HEK293 (cell line): ENCODE measurements around the gene MRPS27.
A peak's percentile ranks its signal among the peaks of the same experiment; 100 is the strongest.

Source experiments
- CTCF ChIA-PET: fragments of 350-600 bp; formaldehyde crosslinking; extraction: SDS; loops from one replicate; lab custom pipeline; 2021; ENCODE audit warnings: antibody characterized with exemption; lab: Yijun Ruan, JAX
- POLR2A ChIA-PET: fragments of 300-600 bp; formaldehyde crosslinking; extraction: SDS; loops from one replicate; lab custom pipeline; 2020; ENCODE audit warnings: antibody characterized with exemption, inconsistent platforms; lab: Yijun Ruan, JAX
- H3K27ac ChIP-seq: fragments of 200-500 bp; sonication (Bioruptor generic); 2 replicates; pipeline ENCODE4 v1.5.1; 2014; ENCODE audit warnings: low read depth, low read length, control low read depth, inconsistent platforms; ENCODE audit errors: extremely low read depth
- H3K36me3 ChIP-seq, 2 experiments: fragments of 200-500 bp in 1 of 2; sonication (Bioruptor generic) in 1 of 2; 1 replicate in 1 of 2; 2 replicates in 1 of 2; pipeline ENCODE4 v1.5.1; 2014 to 2017; ENCODE audit warnings: inconsistent platforms in 2 of 2, low read length in 2 of 2; ENCODE audit not compliant: control insufficient read depth in 2 of 2, insufficient read depth in 1 of 2
- H3K4me1 ChIP-seq: fragments of 200-500 bp; sonication (Bioruptor generic); 2 replicates; pipeline ENCODE4 v1.5.1; 2014; ENCODE audit warnings: mild to moderate bottlenecking, low read length, inconsistent platforms; ENCODE audit not compliant: control insufficient read depth, insufficient read depth
- H3K4me3 ChIP-seq: 2 replicates; pipeline ENCODE4 v1.5.1; 2011; ENCODE audit warnings: low read depth, mild to moderate bottlenecking, control low read depth, low read length, moderate library complexity
- H3K9me3 ChIP-seq: fragments of 200-500 bp; sonication (Bioruptor generic); 2 replicates; pipeline ENCODE4 v1.5.1; 2014; ENCODE audit warnings: low read depth, low read length, inconsistent platforms; ENCODE audit not compliant: control insufficient read depth, insufficient read depth
- GFI1B ChIP-seq: fragments of 450-650 bp; formaldehyde crosslinking; IDR thresholded peaks from 2 replicates; pipeline ENCODE4 v1.5.1; 2016; ENCODE audit warnings: missing biosample characterization, missing genetic modification characterization
- GLIS2 ChIP-seq: fragments of 450-650 bp; formaldehyde crosslinking; IDR thresholded peaks from 2 replicates; pipeline ENCODE4 v1.5.1; 2016; ENCODE audit warnings: missing biosample characterization, missing genetic modification characterization
- INSM2 ChIP-seq: fragments of 450-650 bp; formaldehyde crosslinking; IDR thresholded peaks from 2 replicates; pipeline ENCODE4 v1.5.1; 2016; ENCODE audit warnings: missing biosample characterization, missing genetic modification characterization
- KLF1 ChIP-seq: fragments of 450-650 bp; formaldehyde crosslinking; IDR thresholded peaks from 2 replicates; pipeline ENCODE4 v1.5.1; 2016; ENCODE audit warnings: missing biosample characterization, missing genetic modification characterization
- ZBTB7A ChIP-seq: fragments of 450-650 bp; formaldehyde crosslinking; IDR thresholded peaks from 2 replicates; pipeline ENCODE4 v1.5.1; 2016; ENCODE audit warnings: low read depth, missing biosample characterization, missing genetic modification characterization
- ZFP3 ChIP-seq: fragments of 450-650 bp; formaldehyde crosslinking; IDR thresholded peaks from 2 replicates; pipeline ENCODE4 v1.5.1; 2016; ENCODE audit warnings: low read depth, missing biosample characterization, missing genetic modification characterization
- ZFP69B ChIP-seq: fragments of 450-650 bp; formaldehyde crosslinking; IDR thresholded peaks from 2 replicates; pipeline ENCODE4 v1.5.1; 2016; ENCODE audit warnings: missing biosample characterization, missing genetic modification characterization
- ZNF112 ChIP-seq: fragments of 450-650 bp; formaldehyde crosslinking; IDR thresholded peaks from 2 replicates; pipeline ENCODE4 v1.5.0; 2017; ENCODE audit warnings: missing biosample characterization, missing genetic modification characterization
- ZNF114 ChIP-seq: fragments of 450-650 bp; formaldehyde crosslinking; IDR thresholded peaks from 2 replicates; pipeline ENCODE4 v1.5.0; 2017; ENCODE audit warnings: missing biosample characterization, missing genetic modification characterization
- ZNF155 ChIP-seq: fragments of 450-650 bp; formaldehyde crosslinking; IDR thresholded peaks from 2 replicates; pipeline ENCODE4 v1.5.1; 2016; ENCODE audit warnings: missing biosample characterization, missing genetic modification characterization
- ZNF2 ChIP-seq: fragments of 450-650 bp; formaldehyde crosslinking; IDR thresholded peaks from 2 replicates; pipeline ENCODE4 v1.5.1; 2016; ENCODE audit warnings: missing biosample characterization, missing genetic modification characterization
- ZNF26 ChIP-seq: fragments of 450-650 bp; formaldehyde crosslinking; IDR thresholded peaks from 2 replicates; pipeline ENCODE4 v1.5.1; 2016; ENCODE audit warnings: missing biosample characterization, missing genetic modification characterization
- ZNF48 ChIP-seq: fragments of 450-650 bp; formaldehyde crosslinking; IDR thresholded peaks from 2 replicates; pipeline ENCODE4 v1.5.1; 2016; ENCODE audit warnings: missing biosample characterization, missing genetic modification characterization
- ZNF513 ChIP-seq: fragments of 450-650 bp; IDR thresholded peaks from 2 replicates; pipeline ENCODE4 v1.5.1; 2018; ENCODE audit warnings: missing biosample characterization, missing genetic modification characterization
- ZNF549 ChIP-seq: fragments of 450-650 bp; IDR thresholded peaks from 2 replicates; pipeline ENCODE4 v1.5.1; 2018; ENCODE audit warnings: missing biosample characterization, missing genetic modification characterization, mild to moderate bottlenecking, inconsistent platforms, moderate library complexity
- ZNF560 ChIP-seq: fragments of 450-650 bp; formaldehyde crosslinking; IDR thresholded peaks from 2 replicates; pipeline ENCODE4 v1.5.1; 2017; ENCODE audit warnings: missing biosample characterization, missing genetic modification characterization, borderline replicate concordance
- ZNF792 ChIP-seq: fragments of 450-650 bp; formaldehyde crosslinking; IDR thresholded peaks from 2 replicates; pipeline ENCODE4 v1.5.1; 2016; ENCODE audit warnings: missing biosample characterization, missing genetic modification characterization
- ZNF843 ChIP-seq: fragments of 450-650 bp; formaldehyde crosslinking; IDR thresholded peaks from 2 replicates; pipeline ENCODE4 v1.5.1; 2016; ENCODE audit warnings: missing biosample characterization, missing genetic modification characterization
- ZSCAN18 ChIP-seq: fragments of 450-650 bp; formaldehyde crosslinking; IDR thresholded peaks from 2 replicates; pipeline ENCODE4 v1.5.1; 2016; ENCODE audit warnings: missing biosample characterization, missing genetic modification characterization
- TF ChIP-seq, protein P1 (sequence below): fragments of 450-650 bp; formaldehyde crosslinking; IDR thresholded peaks from 2 replicates; pipeline ENCODE4 v1.5.1; 2017; ENCODE audit warnings: missing biosample characterization, missing genetic modification characterization
- TF ChIP-seq, protein P2 (sequence below): fragments of 450-650 bp; formaldehyde crosslinking; IDR thresholded peaks from 2 replicates; pipeline ENCODE4 v1.5.1; 2017; ENCODE audit warnings: missing biosample characterization, mild to moderate bottlenecking, missing genetic modification characterization, moderate library complexity

Gene MRPS27

DNA sequence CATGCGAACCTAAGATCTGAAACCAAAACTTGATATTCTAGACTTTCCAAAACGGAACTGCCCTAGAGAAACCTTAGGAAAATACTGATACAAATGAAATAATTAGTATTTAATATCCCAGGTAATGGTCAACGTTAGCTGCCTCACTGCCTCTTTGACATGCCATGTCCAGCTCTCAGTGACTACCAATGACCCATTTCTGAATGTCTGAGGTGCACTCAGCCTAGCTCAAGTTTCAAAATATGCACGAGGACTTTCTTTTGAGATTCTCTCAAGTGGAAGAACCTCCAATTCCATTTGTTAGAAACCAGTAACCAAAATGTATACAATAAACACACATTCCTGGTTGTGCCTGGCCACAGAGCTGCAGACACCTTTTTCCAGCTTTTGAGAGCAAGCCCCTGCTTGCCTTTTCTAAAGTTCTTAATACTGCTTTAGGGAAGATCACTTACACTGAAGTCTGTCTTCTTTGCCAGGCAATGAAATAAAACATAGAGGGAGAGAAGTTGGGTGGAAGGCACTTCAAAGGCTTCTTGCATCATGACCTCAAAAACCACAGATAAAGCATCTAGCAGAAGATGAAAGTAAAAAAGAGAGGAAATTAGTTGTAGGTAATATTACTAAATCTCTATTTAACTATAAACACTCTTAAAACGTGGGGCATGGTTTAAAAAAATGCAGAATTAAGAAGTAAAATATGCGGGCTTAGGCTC lies 87.9 kb downstream of the MRPS27 start:
- H3K4me3 ChIP-seq = no peak overlapping the region
- H3K27ac ChIP-seq = no peak overlapping the region
- peaks cover 4 to 55% of the 10 kb centered on the region in 2 experiments for H3K36me3 ChIP-seq
- 0 out of 2 replicates have a peak, but pooled peaks cover 3% of the 10 kb centered on the region for H3K4me1 ChIP-seq
- no peaks in the 10 kb centered on the region for H3K9me3 ChIP-seq
- ChIA-PET CTCF (no interaction called here), POLR2A (no interaction called here)
- TF ChIP-seq, protein P1, sequence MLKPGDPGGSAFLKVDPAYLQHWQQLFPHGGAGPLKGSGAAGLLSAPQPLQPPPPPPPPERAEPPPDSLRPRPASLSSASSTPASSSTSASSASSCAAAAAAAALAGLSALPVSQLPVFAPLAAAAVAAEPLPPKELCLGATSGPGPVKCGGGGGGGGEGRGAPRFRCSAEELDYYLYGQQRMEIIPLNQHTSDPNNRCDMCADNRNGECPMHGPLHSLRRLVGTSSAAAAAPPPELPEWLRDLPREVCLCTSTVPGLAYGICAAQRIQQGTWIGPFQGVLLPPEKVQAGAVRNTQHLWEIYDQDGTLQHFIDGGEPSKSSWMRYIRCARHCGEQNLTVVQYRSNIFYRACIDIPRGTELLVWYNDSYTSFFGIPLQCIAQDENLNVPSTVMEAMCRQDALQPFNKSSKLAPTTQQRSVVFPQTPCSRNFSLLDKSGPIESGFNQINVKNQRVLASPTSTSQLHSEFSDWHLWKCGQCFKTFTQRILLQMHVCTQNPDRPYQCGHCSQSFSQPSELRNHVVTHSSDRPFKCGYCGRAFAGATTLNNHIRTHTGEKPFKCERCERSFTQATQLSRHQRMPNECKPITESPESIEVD = 0 out of 2 replicates have a peak, but pooled peaks have one; percentile 29
- TF ChIP-seq GFI1B = no peak

DNA sequence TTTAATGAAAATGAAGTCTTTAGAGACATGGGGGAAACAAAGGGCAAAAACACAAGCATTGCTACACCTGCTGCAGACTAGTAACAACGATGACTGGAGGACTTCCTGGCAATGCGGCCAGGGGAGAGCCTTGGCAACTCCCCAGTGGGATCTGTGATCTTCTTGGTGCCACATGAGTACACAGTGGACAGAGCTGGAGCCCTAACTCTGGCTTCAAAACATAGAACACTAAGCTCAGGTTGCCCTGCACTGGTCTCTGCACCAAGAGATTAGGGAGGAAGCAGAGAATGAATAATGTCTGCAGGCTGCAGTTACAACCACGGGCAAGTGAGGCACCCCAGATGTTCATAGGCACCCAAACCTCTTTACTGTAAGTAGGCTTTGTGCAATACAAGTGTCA lies 91.1 kb downstream of the MRPS27 start:
- peaks cover 2 to 75% of the 10 kb centered on the region in 2 experiments; a peak in 2 of 3 replicates for H3K36me3 ChIP-seq
- no peaks in the 10 kb centered on the region for H3K9me3 ChIP-seq
- ChIA-PET POLR2A (no interaction called here), CTCF (interaction anchor here (0.6 to 1.0 kb wide), 3 partner anchors 30 to 643 kb away, joined by 3 to 5 read pairs (median 3); no protein-coding TSS in a partner anchor)
- TF ChIP-seq ZNF560 (tag by site-specific recombination) (no peak), ZNF114 (tag by site-specific recombination) (no peak), ZNF2 (tag by site-specific recombination) (no peak), INSM2 (tag by site-specific recombination) (no peak), GLIS2 (tag by site-specific recombination) (no peak), ZSCAN18 (tag by site-specific recombination) (no peak), KLF1 (no peak), ZNF792 (tag by site-specific recombination) (no peak), ZNF26 (tag by site-specific recombination) (no peak), ZNF48 (tag by site-specific recombination) (no peak), ZNF155 (tag by site-specific recombination) (no peak), ZBTB7A (tag by site-specific recombination) (no peak), ZNF513 (tag by site-specific recombination) (no peak), ZNF843 (no peak), ZFP3 (tag by site-specific recombination) (no peak), ZFP69B (tag by site-specific recombination) (no peak), ZNF549 (tag by site-specific recombination) (no peak), ZNF112 (tag by site-specific recombination) (no peak)
- TF ChIP-seq, protein P2, sequence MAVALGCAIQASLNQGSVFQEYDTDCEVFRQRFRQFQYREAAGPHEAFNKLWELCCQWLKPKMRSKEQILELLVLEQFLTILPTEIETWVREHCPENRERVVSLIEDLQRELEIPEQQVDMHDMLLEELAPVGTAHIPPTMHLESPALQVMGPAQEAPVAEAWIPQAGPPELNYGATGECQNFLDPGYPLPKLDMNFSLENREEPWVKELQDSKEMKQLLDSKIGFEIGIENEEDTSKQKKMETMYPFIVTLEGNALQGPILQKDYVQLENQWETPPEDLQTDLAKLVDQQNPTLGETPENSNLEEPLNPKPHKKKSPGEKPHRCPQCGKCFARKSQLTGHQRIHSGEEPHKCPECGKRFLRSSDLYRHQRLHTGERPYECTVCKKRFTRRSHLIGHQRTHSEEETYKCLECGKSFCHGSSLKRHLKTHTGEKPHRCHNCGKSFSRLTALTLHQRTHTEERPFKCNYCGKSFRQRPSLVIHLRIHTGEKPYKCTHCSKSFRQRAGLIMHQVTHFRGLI = no peak
- TF ChIP-seq, protein P1 = no peak
- H3K4me3 ChIP-seq = no peak overlapping the region
- no peak overlapping the region for H3K27ac ChIP-seq
- 0 out of 2 replicates have a peak, but pooled peaks cover 3% of the 10 kb centered on the region for H3K4me1 ChIP-seq
